Keratinocyte (primary cell): ENCODE measurements around the gene PSMC4. TPM values are rescaled to one million over a fixed set of nuclear protein-coding genes. Genes with fewer than 3 reads are reported as not detected.

ENCODE experiments used
- DNase-seq: peaks from one replicate; pipeline ENCODE4 v3.0.0-alpha.2; 2011; ENCODE audit warnings: low read depth, missing footprints, low spot score
- FAIRE-seq: peaks from 2 replicates; lab custom pipeline; 2011; peaks lifted over from hg19 to GRCh38; lab: Jason Lieb, UNC
- H2AFZ ChIP-seq: 2 replicates; pipeline ENCODE4 v1.6.0; 2012; ENCODE audit warnings: low read length, control low read depth, inconsistent platforms; ENCODE audit not compliant: control insufficient read depth
- H3K27ac ChIP-seq: 2 replicates; pipeline ENCODE4 v1.5.1; 2011; ENCODE audit warnings: low read length; ENCODE audit not compliant: control insufficient read depth, insufficient read depth
- H3K27me3 ChIP-seq: 3 replicates; pipeline ENCODE4 v1.6.0; 2011; ENCODE audit warnings: low read length; ENCODE audit not compliant: control insufficient read depth, insufficient read depth; ENCODE audit errors: extremely low read depth
- H3K36me3 ChIP-seq, 2 experiments: 2 replicates in 1 of 2; 3 replicates in 1 of 2; pipeline ENCODE4 v1.5.1; 2011; ENCODE audit warnings: low read length in 2 of 2, mild to moderate bottlenecking in 1 of 2; ENCODE audit not compliant: control insufficient read depth in 2 of 2, insufficient read depth in 2 of 2; ENCODE audit errors: extremely low read depth in 1 of 2
- H3K4me1 ChIP-seq: 3 replicates; pipeline ENCODE4 v1.5.1; 2011; ENCODE audit warnings: low read length; ENCODE audit not compliant: control insufficient read depth, insufficient read depth; ENCODE audit errors: extremely low read depth
- H3K4me2 ChIP-seq: 3 replicates; pipeline ENCODE4 v1.6.0; 2011; ENCODE audit warnings: low read depth, low read length; ENCODE audit not compliant: control insufficient read depth, insufficient read depth; ENCODE audit errors: extremely low read depth
- H3K4me3 ChIP-seq, 3 experiments: fragments of 200-600 bp in 1 of 3; sonication (generic) in 1 of 3; 2 replicates in 2 of 3; 3 replicates in 1 of 3; pipeline ENCODE4 v1.5.1; 2011 to 2016; ENCODE audit warnings: low read length in 3 of 3, mild to moderate bottlenecking in 3 of 3, control low read depth in 2 of 3, inconsistent platforms in 1 of 3, low read depth in 1 of 3, mixed read lengths in 1 of 3, mixed run types in 1 of 3, moderate library complexity in 1 of 3; ENCODE audit not compliant: control insufficient read depth in 2 of 3, insufficient read depth in 2 of 3; ENCODE audit errors: extremely low read depth in 1 of 3
- H3K79me2 ChIP-seq: 2 replicates; pipeline ENCODE4 v1.6.0; 2012; ENCODE audit warnings: low read length; ENCODE audit not compliant: control insufficient read depth, insufficient read depth
- H3K9ac ChIP-seq: 3 replicates; pipeline ENCODE4 v1.6.0; 2011; ENCODE audit warnings: low read length; ENCODE audit not compliant: control insufficient read depth, insufficient read depth; ENCODE audit errors: extremely low read depth
- H3K9me1 ChIP-seq: 3 replicates; pipeline ENCODE4 v1.6.0; 2011; ENCODE audit warnings: low read length; ENCODE audit not compliant: control insufficient read depth, insufficient read depth; ENCODE audit errors: extremely low read depth
- H3K9me3 ChIP-seq: 2 replicates; pipeline ENCODE4 v1.5.1; 2012; ENCODE audit warnings: low read depth, low read length; ENCODE audit not compliant: control insufficient read depth
- H4K20me1 ChIP-seq: 3 replicates; pipeline ENCODE4 v1.6.0; 2011; ENCODE audit warnings: low read length; ENCODE audit not compliant: control insufficient read depth, insufficient read depth; ENCODE audit errors: extremely low read depth
- CTCF ChIP-seq, 3 experiments: IDR thresholded peaks in 1 of 3; conservative IDR thresholded peaks in 1 of 3; optimal IDR thresholded peaks in 1 of 3; 2 replicates in 2 of 3; 3 replicates in 1 of 3; pipeline versions ENCODE3 to v1.5.1; 2011; ENCODE audit warnings: low read length in 3 of 3, mild to moderate bottlenecking in 3 of 3, moderate library complexity in 2 of 3, control low read depth in 1 of 3, inconsistent platforms in 1 of 3; ENCODE audit not compliant: insufficient read depth in 2 of 3; ENCODE audit errors: extremely low read depth in 1 of 3
- EZH2 ChIP-seq: IDR thresholded peaks from one replicate; pipeline ENCODE4 v1.6.1; 2012; ENCODE audit warnings: inconsistent platforms, mild to moderate bottlenecking, low read length, moderate library complexity
- dilution Hi-C: fragments of 300-500 bp; cut with MboI; formaldehyde crosslinking; loops from one replicate; pipeline ENCODE4 v1.7.0; 2020; ENCODE audit warnings: low sequenced_read_pairs; ENCODE audit not compliant: extremely low pct_ligation_motif_present
- polyA plus RNA-seq, 5 experiments: library from polyadenylated mRNA; depleted of rRNA in 3 of 5; stranded (reverse) in 3 of 5; stranded (forward) in 1 of 5; unstranded in 1 of 5; fragments of >200 nt; gene quantifications; 1 replicate in 1 of 5; 2 replicates in 3 of 5; 3 replicates in 1 of 5; pipeline versions ENCODE4 v1.2.1 to v1.2.3, GENCODE V29; 2011 to 2012; ENCODE audit warnings: missing spikeins in 2 of 5, low read depth in 1 of 5, low replicate concordance in 1 of 5

PSMC4 gene
- polyA plus RNA-seq, 1 donor (not counting 4 experiments of a cell fraction or from before 2014, with no cell fraction given) = 74.1 TPM

GRCh38 chr19:39974377-39975155 lies 3.6 kb downstream of the PSMC4 start:
- H3K4me2 ChIP-seq = no peak overlapping the region
- TF ChIP-seq CTCF (optimal IDR thresholded peaks at IDR 0.05 in 1 of 3, IDR thresholded peaks at IDR 0.05 in 1 of 3, conservative IDR thresholded peaks at IDR 0.05 in 1 of 3; ENCODE audit: extremely low read depth in 1 of 3, insufficient read depth in 2 of 3, low read length in 3 of 3) (no peak), EZH2 (no peak)
- peaks cover 11% of the 10 kb centered on the region for H3K4me1 ChIP-seq
- H3K9ac ChIP-seq = no peak overlapping the region
- peaks cover 34 to 42% of the 10 kb centered on the region in 2 experiments for H3K36me3 ChIP-seq
- H3K9me3 ChIP-seq = no peaks in the 10 kb centered on the region
- no peak overlapping the region for H3K4me3 ChIP-seq
- H3K9me1 ChIP-seq = no peaks in the 10 kb centered on the region
- no peaks in the 10 kb centered on the region for H4K20me1 ChIP-seq
- no peak overlapping the region for H2AFZ ChIP-seq
- no peak for FAIRE-seq
- no peaks in the 10 kb centered on the region for H3K27me3 ChIP-seq
- DNase-seq = no peak
- peaks cover 34% of the 10 kb centered on the region for H3K79me2 ChIP-seq
- H3K27ac ChIP-seq = no peak overlapping the region
- dilution Hi-C loops = no loop called here

- dilution Hi-C loops = no loop called here
- FAIRE-seq (no peak), DNase-seq (no peak)
- Histone ChIP-seq H3K4me1 (no peaks in the 10 kb centered on the region), H3K27me3 (no peaks in the 10 kb centered on the region), H3K4me2 (no peak overlapping the region), H3K9me1 (no peaks in the 10 kb centered on the region), H4K20me1 (no peaks in the 10 kb centered on the region), H3K79me2 (no peaks in the 10 kb centered on the region), H3K4me3 (no peak overlapping the region), H3K9ac (no peak overlapping the region), H3K27ac (no peak overlapping the region), H3K36me3 (peaks cover 21 to 30% of the 10 kb centered on the region in 2 experiments), H3K9me3 (peaks cover 2% of the 10 kb centered on the region), H2AFZ (no peak overlapping the region)
- no peak for TF ChIP-seq CTCF (optimal IDR thresholded peaks at IDR 0.05 in 1 of 3, IDR thresholded peaks at IDR 0.05 in 1 of 3, conservative IDR thresholded peaks at IDR 0.05 in 1 of 3; ENCODE audit: extremely low read depth in 1 of 3, insufficient read depth in 2 of 3, low read length in 3 of 3)
- no peak for TF ChIP-seq EZH2
These were observed 11.9 kb downstream of the PSMC4 start for GRCh38 chr19:39982883-39983282.
